Cardiac muscle cell (in vitro differentiated cells and primary cell): ENCODE results near the gene NR5A2. TPM values are rescaled to one million over a fixed set of nuclear protein-coding genes. Genes with fewer than 3 reads are reported as not detected.

Experiments used
- DNase-seq, 2 donors: peaks; one replicate each; pipeline versions ENCODE4 v3.0.0 to v3.0.0-alpha.2; 2010 to 2017; ENCODE audit warnings: low read depth in 1 of 2, low spot score in 1 of 2
- H3K27ac ChIP-seq: fragments of 200-600 bp; sonication (generic); 2 replicates; pipeline ENCODE4 v1.5.1; 2016
- H3K27me3 ChIP-seq: fragments of 200-600 bp; sonication (generic); 2 replicates; pipeline ENCODE4 v1.6.0; 2016; ENCODE audit warnings: control low read depth
- H3K36me3 ChIP-seq: fragments of 200-600 bp; sonication (generic); 2 replicates; pipeline ENCODE4 v1.5.1; 2016; ENCODE audit warnings: control low read depth
- H3K4me1 ChIP-seq: fragments of 200-600 bp; sonication (generic); 2 replicates; pipeline ENCODE4 v1.8.1; 2017; ENCODE audit warnings: low read depth, mild to moderate bottlenecking, mixed run types
- H3K4me3 ChIP-seq: fragments of 200-600 bp; sonication (generic); 2 replicates; pipeline ENCODE4 v1.5.1; 2016; ENCODE audit warnings: mild to moderate bottlenecking
- H3K9me3 ChIP-seq: fragments of 200-600 bp; sonication (generic); 2 replicates; pipeline ENCODE4 v1.5.1; 2017; ENCODE audit warnings: low read depth, mild to moderate bottlenecking, control low read depth
- CTCF ChIP-seq: IDR thresholded peaks from 2 replicates; pipeline ENCODE4 v1.5.1; 2012; ENCODE audit warnings: low read depth, mild to moderate bottlenecking, low read length
- polyA plus RNA-seq: library from polyadenylated mRNA; unstranded; fragments of >200 nt; fragmentation: Nextera tagmentation; extraction: Ambion mirVana; gene quantifications from 2 replicates; pipeline ENCODE4 v1.2.1, GENCODE V29; 2016
- total RNA-seq: library from RNA; depleted of rRNA; stranded (reverse); fragments of >200 nt; gene quantifications from 2 replicates; pipeline ENCODE4 v1.2.3, GENCODE V29; 2016

NR5A2 gene
- total and polyA plus RNA-seq, 2 experiments from 2014 or later, result 0.15 TPM; not detected in 1

DNA sequence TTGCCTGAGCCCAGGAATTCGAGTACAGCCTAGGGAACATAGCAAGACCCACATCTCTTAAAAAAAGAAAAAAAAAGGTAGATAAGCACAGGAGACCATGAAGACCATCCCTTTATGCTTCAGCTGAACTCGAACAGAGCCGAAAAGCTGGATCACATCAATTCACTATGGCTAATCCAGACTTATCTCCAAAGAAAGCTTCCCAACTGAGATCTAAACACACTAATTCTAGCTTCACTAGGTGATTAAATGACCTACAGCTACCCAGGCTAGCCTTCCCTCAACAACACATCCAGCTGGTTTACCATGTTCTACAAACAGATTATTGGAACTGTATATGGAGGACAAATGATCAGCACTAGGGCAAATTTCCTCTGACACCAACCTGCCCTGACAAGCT lies 44.0 kb upstream of the NR5A2 start:
- H3K4me1 ChIP-seq, result no peaks in the 10 kb centered on the region
- H3K27ac ChIP-seq, result no peak overlapping the region
- no peaks in the 10 kb centered on the region for H3K27me3 ChIP-seq
- H3K4me3 ChIP-seq, result no peak overlapping the region
- TF ChIP-seq CTCF, result no peak
- DNase-seq, result no peak
- no peaks in the 10 kb centered on the region for H3K36me3 ChIP-seq
- no peaks in the 10 kb centered on the region for H3K9me3 ChIP-seq

DNA sequence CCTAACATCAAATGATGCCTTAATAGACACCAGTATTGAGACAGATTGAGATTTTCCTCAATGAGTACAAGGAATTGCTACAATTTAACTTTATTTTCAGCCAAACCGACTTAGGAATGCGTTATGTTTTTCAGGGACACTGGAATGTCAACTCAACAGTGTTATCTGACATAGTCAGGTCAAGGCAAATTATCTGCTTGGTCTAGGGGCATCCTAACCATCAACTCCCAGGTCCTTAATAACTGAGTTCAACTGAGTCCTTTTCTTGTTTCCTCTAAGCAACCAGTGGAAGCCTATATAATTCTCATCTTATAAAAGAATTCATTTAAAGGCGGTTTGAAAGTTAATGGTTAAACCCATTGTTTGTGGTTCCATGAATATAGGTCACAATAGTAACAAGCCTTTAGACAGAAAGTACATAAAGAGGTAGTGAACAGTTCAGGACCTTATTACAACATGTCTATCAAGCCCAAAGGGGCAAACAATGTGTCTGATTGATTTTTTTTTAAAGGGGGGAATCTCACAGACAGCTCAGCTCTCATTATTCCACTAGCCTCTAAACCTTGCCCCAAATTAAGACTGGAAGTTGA lies 32.3 kb upstream of the NR5A2 start:
- no peak for DNase-seq
- H3K4me1 ChIP-seq, result no peaks in the 10 kb centered on the region
- no peaks in the 10 kb centered on the region for H3K9me3 ChIP-seq
- no peak for TF ChIP-seq CTCF
- no peak overlapping the region for H3K4me3 ChIP-seq
- no peaks in the 10 kb centered on the region for H3K27me3 ChIP-seq
- no peak overlapping the region for H3K27ac ChIP-seq
- no peaks in the 10 kb centered on the region for H3K36me3 ChIP-seq

GRCh38 chr1:200005165-200005564 lies 22.3 kb upstream of the NR5A2 start:
- no peaks in the 10 kb centered on the region for H3K9me3 ChIP-seq
- no peak overlapping the region for H3K4me3 ChIP-seq
- H3K36me3 ChIP-seq, result no peaks in the 10 kb centered on the region
- TF ChIP-seq CTCF, result no peak
- no peak for DNase-seq
- no peaks in the 10 kb centered on the region for H3K4me1 ChIP-seq
- H3K27me3 ChIP-seq, result no peaks in the 10 kb centered on the region
- H3K27ac ChIP-seq, result no peak overlapping the region

DNA sequence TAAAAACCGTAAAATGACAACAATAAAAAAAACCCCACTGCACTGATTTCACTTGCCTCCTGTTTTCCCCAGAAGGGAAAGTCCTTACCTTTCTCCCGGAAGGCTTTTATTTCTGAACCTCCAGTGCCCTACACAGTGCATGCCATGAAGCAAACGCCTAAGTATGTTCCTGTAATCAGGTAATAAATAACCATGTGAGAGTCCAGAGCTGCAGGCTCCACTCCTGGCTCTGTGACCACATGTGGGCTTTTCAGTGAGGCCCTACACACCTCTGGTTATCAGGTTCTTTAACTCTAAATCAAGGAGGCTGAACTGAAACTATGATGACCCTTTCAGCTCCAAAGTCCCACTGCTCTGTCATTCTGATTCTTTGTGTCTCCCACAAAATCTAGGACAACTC lies 20.8 kb upstream of the NR5A2 start:
- TF ChIP-seq CTCF, result no peak
- Histone ChIP-seq H3K27me3 (no peaks in the 10 kb centered on the region), H3K9me3 (no peaks in the 10 kb centered on the region), H3K36me3 (no peaks in the 10 kb centered on the region), H3K27ac (no peak overlapping the region), H3K4me1 (no peaks in the 10 kb centered on the region), H3K4me3 (no peak overlapping the region)
- no peak for DNase-seq

DNA sequence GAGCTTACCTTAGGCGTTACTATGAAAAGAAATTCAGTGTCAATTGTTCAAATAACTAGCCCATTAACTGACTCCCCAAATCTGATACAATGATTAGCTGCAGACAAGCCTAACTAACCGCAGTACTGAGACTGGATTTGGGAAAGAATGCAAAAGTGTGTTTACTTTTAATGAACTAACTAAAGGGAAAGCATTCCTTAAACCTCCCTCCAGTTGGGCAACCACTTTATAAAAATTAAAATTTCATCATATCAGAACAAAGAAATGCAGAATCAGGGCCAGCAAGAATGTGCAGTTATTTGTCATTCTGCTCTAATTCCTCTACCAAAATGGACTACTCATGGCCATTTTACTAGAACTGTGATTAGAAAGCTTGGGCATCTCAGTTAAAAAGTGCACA lies 11.7 kb upstream of the NR5A2 start:
- Histone ChIP-seq H3K27me3 (no peaks in the 10 kb centered on the region), H3K4me1 (no peaks in the 10 kb centered on the region), H3K36me3 (no peaks in the 10 kb centered on the region), H3K9me3 (no peaks in the 10 kb centered on the region), H3K4me3 (no peak overlapping the region), H3K27ac (no peak overlapping the region)
- no peak for TF ChIP-seq CTCF
- DNase-seq, result no peak
